Fibroblast of lung (primary cell): ENCODE data around the gene OR2W3. TPM values are rescaled to one million over a fixed set of nuclear protein-coding genes. Genes with fewer than 3 reads are reported as not detected.

Experiments used
- DNase-seq, 2 donors: peaks; one replicate each; pipeline versions ENCODE4 v3.0.0 to v3.0.0-alpha.2; 2010; ENCODE audit warnings: low read depth in 2 of 2
- H2AFZ ChIP-seq: 2 replicates; pipeline ENCODE4 v1.5.1; 2012; ENCODE audit warnings: low read length, control low read depth, inconsistent platforms
- H3K27ac ChIP-seq: 2 replicates; pipeline ENCODE4 v1.5.1; 2011; ENCODE audit warnings: low read length, control low read depth; ENCODE audit not compliant: insufficient read depth
- H3K27me3 ChIP-seq: 2 replicates; pipeline ENCODE4 v1.5.1; 2011; ENCODE audit warnings: mild to moderate bottlenecking, low read length; ENCODE audit not compliant: control insufficient read depth, insufficient read depth
- H3K36me3 ChIP-seq: 2 replicates; pipeline ENCODE4 v1.5.1; 2011; ENCODE audit warnings: low read length; ENCODE audit not compliant: control insufficient read depth, insufficient read depth
- H3K4me1 ChIP-seq: 2 replicates; pipeline ENCODE4 v1.5.1; 2011; ENCODE audit warnings: low read length; ENCODE audit not compliant: control insufficient read depth, insufficient read depth; ENCODE audit errors: extremely low read depth
- H3K4me2 ChIP-seq: 2 replicates; pipeline ENCODE4 v1.5.1; 2011; ENCODE audit warnings: low read length, control low read depth; ENCODE audit not compliant: insufficient read depth; ENCODE audit errors: extremely low read depth
- H3K4me3 ChIP-seq, 4 experiments: fragments of 200-600 bp in 1 of 4; sonication (generic) in 1 of 4; replicated peaks in 1 of 4; 2 replicates each; pipeline ENCODE4 v1.5.1; 2011 to 2016; ENCODE audit warnings: low read length in 4 of 4, low read depth in 3 of 4, mild to moderate bottlenecking in 3 of 4, control low read depth in 2 of 4, inconsistent platforms in 1 of 4, mixed read lengths in 1 of 4; ENCODE audit not compliant: insufficient read depth in 1 of 4; ENCODE audit errors: control extremely low read depth in 1 of 4
- H3K79me2 ChIP-seq: 2 replicates; pipeline ENCODE4 v1.5.1; 2012; ENCODE audit warnings: mild to moderate bottlenecking, low read length, inconsistent platforms; ENCODE audit not compliant: control insufficient read depth, insufficient read depth
- H3K9ac ChIP-seq: 2 replicates; pipeline ENCODE4 v1.5.1; 2011; ENCODE audit warnings: mild to moderate bottlenecking, low read length, control low read depth; ENCODE audit not compliant: insufficient read depth
- H3K9me3 ChIP-seq: 2 replicates; pipeline ENCODE4 v1.5.1; 2012; ENCODE audit warnings: low read depth, low read length; ENCODE audit not compliant: control insufficient read depth, insufficient read depth
- H4K20me1 ChIP-seq: 2 replicates; pipeline ENCODE4 v1.5.1; 2011; ENCODE audit warnings: low read length; ENCODE audit not compliant: control insufficient read depth, insufficient read depth; ENCODE audit errors: extremely low read depth
- CTCF ChIP-seq, 2 donors: IDR thresholded peaks in 1 of 2; conservative IDR thresholded peaks in 1 of 2; 1 replicate in 1 of 2; 2 replicates in 1 of 2; pipeline ENCODE4 v1.5.1; 2011 to 2012; ENCODE audit warnings: low read length in 2 of 2, control low read depth in 1 of 2, inconsistent platforms in 1 of 2, low read depth in 1 of 2, mild to moderate bottlenecking in 1 of 2
- EZH2 ChIP-seq: IDR thresholded peaks from 2 replicates; pipeline ENCODE4 v1.5.1; 2012; ENCODE audit warnings: low read length, control low read depth, mild to moderate bottlenecking; ENCODE audit errors: missing control alignments
- polyA plus RNA-seq, 2 donors: library from polyadenylated mRNA; depleted of rRNA in 1 of 2; stranded (reverse) in 1 of 2; unstranded in 1 of 2; fragments of >200 nt; gene quantifications; 2 replicates each; pipeline ENCODE4 v1.2.1, GENCODE V29; 2011 to 2012; ENCODE audit warnings: missing spikeins in 1 of 2
- total RNA-seq: library from RNA; depleted of rRNA; stranded (reverse); fragments of >200 nt; gene quantifications from 2 replicates; pipeline ENCODE4 v1.2.1, GENCODE V29; 2014

Gene OR2W3
- total and polyA plus RNA-seq, 2 donors (not counting 1 experiment from before 2014, with no cell fraction given) = 3.2 TPM; not detected in 1

GRCh38 chr1:247919952-247920351 lies 24.6 kb downstream of the OR2W3 start, which contains the start of gene OR2T8:
Gene OR2T8, plus strand, starts transcription at chr1:247920252. Its CDS starts 766 bp downstream, at chr1:247921018.
- no peak for DNase-seq
- no peak within 1 kb of the TSS for H2AFZ ChIP-seq
- no peak within 1 kb of the TSS for H3K9ac ChIP-seq
- H3K36me3 ChIP-seq = no peaks in the 10 kb centered on the region
- no peaks in the 10 kb centered on the region for H3K4me1 ChIP-seq
- H3K27me3 ChIP-seq = no peaks in the 10 kb centered on the region
- no peak within 1 kb of the TSS for H3K4me3 ChIP-seq
- H3K9me3 ChIP-seq = no peaks in the 10 kb centered on the region
- no peaks in the 10 kb centered on the region for H3K79me2 ChIP-seq
- H4K20me1 ChIP-seq = no peaks in the 10 kb centered on the region
- TF ChIP-seq EZH2 (no peak), CTCF (conservative IDR thresholded peaks at IDR 0.05 in 1 of 2, IDR thresholded peaks at IDR 0.05 in 1 of 2; ENCODE audit: low read depth in 1 of 2, low read length in 2 of 2) (no peak)
- H3K27ac ChIP-seq = no peak within 1 kb of the TSS
- no peak within 1 kb of the TSS for H3K4me2 ChIP-seq

GRCh38 chr1:247923941-247924340 lies 28.6 kb downstream of the OR2W3 start:
- no peaks in the 10 kb centered on the region for H3K9me3 ChIP-seq
- no peak overlapping the region for H3K4me3 ChIP-seq
- H3K27ac ChIP-seq = no peak overlapping the region
- no peak overlapping the region for H3K4me2 ChIP-seq
- DNase-seq = no peak
- no peaks in the 10 kb centered on the region for H3K79me2 ChIP-seq
- H3K36me3 ChIP-seq = no peaks in the 10 kb centered on the region
- H2AFZ ChIP-seq = no peak overlapping the region
- TF ChIP-seq EZH2 (no peak), CTCF (conservative IDR thresholded peaks at IDR 0.05 in 1 of 2, IDR thresholded peaks at IDR 0.05 in 1 of 2; ENCODE audit: low read depth in 1 of 2, low read length in 2 of 2) (no peak)
- H3K9ac ChIP-seq = no peak overlapping the region
- no peaks in the 10 kb centered on the region for H4K20me1 ChIP-seq
- H3K4me1 ChIP-seq = no peaks in the 10 kb centered on the region
- H3K27me3 ChIP-seq = no peaks in the 10 kb centered on the region

GRCh38 chr1:247924868-247925267 lies 29.5 kb downstream of the OR2W3 start, which contains the start of gene OR2AJ1:
Gene OR2AJ1, plus strand, starts transcription at chr1:247924889. Its CDS starts 8,880 bp downstream, at chr1:247933769.
- Histone ChIP-seq H3K9ac (no peak within 1 kb of the TSS), H3K79me2 (no peaks in the 10 kb centered on the region), H3K9me3 (no peaks in the 10 kb centered on the region), H3K36me3 (no peaks in the 10 kb centered on the region), H2AFZ (no peak within 1 kb of the TSS), H3K27me3 (no peaks in the 10 kb centered on the region), H4K20me1 (no peaks in the 10 kb centered on the region), H3K4me2 (no peak within 1 kb of the TSS), H3K4me1 (no peaks in the 10 kb centered on the region), H3K4me3 (no peak within 1 kb of the TSS), H3K27ac (no peak within 1 kb of the TSS)
- TF ChIP-seq EZH2 (no peak), CTCF (conservative IDR thresholded peaks at IDR 0.05 in 1 of 2, IDR thresholded peaks at IDR 0.05 in 1 of 2; ENCODE audit: low read depth in 1 of 2, low read length in 2 of 2) (no peak)
- no peak for DNase-seq
